Stimulated activated CD8-positive, alpha-beta memory T cell treated with anti-CD3 and anti-CD28 coated beads, Interleukin-7, amount 100 ng/mL, for 1 hour (primary cell): ENCODE results near the gene ZEB2.

Source experiments
- DNase-seq, 2 donors: peaks; one replicate each; pipeline ENCODE4 v3.0.0-alpha.2; 2020; ENCODE audit warnings: low read depth in 2 of 2

The ZEB2 gene

DNA sequence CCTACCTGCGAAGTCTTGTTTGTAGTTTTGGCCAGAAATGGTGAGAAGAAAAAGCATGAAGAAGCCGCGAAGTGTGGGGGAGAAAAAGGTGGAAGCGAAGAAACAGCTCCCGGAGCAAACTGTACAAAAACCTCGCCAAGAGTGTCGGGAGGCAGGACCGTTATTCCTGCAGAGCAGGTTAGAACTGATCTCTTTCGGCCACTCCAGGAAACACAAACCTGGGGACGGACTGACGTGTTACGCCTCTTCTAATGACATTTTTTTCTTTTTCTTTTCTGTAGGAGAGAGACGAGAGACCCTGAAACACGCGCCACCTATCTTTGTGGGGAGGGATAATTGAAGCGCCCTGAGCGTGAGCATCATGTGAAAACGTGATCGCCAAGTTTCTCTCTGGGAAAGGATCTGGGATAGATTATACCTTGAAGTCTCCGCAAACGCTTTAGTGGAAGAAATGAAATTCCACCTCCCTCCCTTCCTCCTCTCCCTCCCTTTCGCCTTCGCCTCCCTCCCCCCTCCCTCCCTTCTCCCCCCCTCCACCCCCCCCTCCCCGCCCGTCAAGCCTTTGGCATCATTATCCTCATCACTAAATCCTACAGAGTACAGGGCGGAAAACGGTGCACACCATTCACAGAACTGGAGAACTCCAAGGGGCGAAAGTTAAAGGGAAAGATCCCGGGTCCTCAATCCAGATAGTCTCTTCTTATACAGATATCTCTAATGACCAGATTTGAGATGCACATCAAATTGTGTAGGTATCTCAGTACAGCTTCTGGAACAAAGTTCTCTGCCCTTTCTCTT, at the start of gene ZEB2:
ZEB2 (minus strand) TSS at position 186 of the 798 bp plus-strand sequence. CDS start 2,769 bp downstream, outside the sequence.
- DNase-seq = no peak

DNA sequence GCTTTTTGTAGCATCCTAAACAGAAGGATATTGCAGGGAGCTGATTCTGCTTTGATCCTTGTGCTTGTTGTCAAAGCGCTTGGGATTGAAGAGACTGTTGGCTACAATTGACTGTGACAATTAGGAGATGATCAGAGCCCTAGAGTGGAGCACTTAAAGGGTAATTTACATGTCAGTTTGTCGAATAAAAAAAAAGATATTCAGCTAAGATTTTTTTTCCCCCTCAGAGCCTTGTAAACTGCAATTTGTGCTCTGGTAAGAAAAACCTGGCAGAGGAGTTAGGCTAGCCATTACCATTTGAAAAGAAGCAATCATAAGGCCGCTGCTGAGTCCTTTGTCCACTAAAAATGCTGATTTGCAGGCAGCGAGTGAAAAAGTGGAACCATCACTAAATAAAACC, 47.8 kb upstream of the ZEB2 start:
- no peak for DNase-seq

- DNase-seq = no peak
Measured at GRCh38 chr2:144566448-144566847, 46.5 kb upstream of the ZEB2 start.

- no peak for DNase-seq
Measured at GRCh38 chr2:144560251-144560650, 40.3 kb upstream of the ZEB2 start.

DNA sequence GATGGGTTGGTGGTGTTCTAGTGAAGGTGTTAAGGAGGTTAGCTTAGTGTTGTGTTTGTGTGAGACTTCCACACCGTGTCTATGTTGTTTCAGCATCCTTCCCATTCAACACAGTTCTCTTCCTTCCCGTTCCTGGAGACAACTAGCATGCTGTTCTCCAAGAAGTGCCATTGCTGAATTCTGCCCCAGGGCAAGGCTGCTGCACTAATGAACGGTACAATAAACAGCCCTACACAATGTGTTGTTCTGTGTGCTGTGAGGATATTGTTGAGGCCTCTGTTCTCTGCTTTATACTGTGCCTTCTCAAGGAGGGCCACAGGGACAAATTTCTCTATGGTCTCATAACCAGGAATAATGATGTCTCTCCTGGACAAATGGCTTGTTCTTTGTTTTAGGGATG, 39.8 kb upstream of the ZEB2 start:
- no peak for DNase-seq

GRCh38 chr2:144559242-144559641, 39.3 kb upstream of the ZEB2 start:
- no peak for DNase-seq

GRCh38 chr2:144554492-144555210, 34.7 kb upstream of the ZEB2 start:
- DNase-seq = no peak

DNA sequence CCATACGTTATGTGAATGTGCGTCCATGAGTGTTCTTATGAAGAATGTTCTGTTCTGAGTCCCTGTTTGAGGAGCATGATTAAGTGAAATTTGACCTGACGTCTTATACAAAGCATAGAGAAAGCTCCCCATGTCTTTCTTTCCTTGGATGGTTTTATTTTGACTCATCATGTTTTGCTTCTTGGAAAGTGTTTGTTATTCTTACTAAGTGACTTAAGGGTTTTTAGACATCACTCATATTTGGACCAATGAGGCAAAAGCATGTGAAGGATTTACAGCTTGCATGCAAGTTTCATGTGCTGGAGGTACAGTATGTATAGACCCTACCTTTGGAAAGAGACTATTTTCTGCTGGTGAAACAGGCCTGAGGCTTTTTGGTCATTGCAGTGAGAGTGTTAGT, 33.5 kb upstream of the ZEB2 start:
- no peak for DNase-seq

GRCh38 chr2:144552821-144553220, 32.9 kb upstream of the ZEB2 start:
- DNase-seq = no peak

GRCh38 chr2:144550911-144551310, 31.0 kb upstream of the ZEB2 start:
- DNase-seq = no peak

GRCh38 chr2:144550084-144550483, 30.2 kb upstream of the ZEB2 start:
- DNase-seq = no peak

- no peak for DNase-seq
Measured at GRCh38 chr2:144548532-144549191, 28.7 kb upstream of the ZEB2 start.

GRCh38 chr2:144548088-144548487, 28.2 kb upstream of the ZEB2 start:
- DNase-seq = no peak

DNA sequence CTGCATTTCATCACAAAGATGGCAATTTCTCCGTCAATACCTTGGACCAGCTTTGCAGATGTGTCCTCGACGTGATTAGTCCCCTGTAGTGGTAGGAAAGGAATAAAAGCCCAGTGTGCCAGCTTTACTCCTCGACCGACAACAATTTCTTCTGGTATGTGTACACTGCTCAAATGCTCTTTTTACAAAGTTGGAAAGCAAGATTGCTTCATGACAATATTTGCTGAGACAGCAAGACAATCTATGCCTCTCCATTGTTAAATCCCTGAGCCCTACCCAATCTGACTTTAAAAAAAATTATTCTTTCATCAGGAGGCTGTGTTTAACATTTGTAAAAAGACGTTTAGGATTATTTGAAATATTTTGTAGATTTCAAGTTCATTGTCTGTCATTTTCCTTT, 27.6 kb upstream of the ZEB2 start:
- DNase-seq = no peak

DNA sequence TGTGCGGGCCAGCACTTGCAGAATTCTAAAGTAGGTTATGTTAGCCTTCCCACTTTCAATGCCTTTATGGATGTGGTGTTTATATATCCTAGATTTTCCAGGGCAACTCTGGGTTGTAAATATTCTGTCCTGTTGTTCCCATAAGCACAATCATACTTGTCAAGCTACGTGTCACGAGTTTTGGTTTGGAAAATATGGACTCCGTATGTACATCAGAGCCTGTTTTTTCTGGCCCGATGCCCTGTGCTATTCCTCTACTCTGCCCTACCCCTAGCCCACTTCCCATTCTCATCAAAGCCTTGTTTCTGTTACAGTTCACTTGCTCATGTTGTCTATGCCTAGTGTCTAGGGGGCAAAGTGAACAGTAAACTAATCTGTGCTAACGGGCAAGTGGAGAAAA, 27.0 kb upstream of the ZEB2 start:
- no peak for DNase-seq

DNA sequence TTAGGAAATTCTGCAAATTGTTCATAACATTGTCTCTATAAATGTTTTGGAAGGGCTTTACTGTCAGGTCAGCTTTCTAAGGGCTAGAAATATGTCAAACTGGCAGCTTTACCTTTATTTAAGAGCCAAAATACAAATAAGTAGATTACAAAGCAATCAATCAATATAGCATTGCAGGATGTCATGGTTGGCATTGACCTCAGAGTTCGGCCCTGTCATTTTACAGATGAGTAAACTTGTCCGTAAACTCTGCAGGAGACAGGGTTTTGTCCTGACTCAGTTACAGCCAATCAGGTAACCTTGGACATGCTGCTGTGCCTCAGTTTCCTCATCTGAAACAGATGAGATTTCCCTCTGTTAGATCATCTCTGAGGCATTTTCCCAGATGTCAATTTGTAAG, 25.9 kb upstream of the ZEB2 start:
- no peak for DNase-seq

GRCh38 chr2:144544053-144544452, 24.1 kb upstream of the ZEB2 start:
- no peak for DNase-seq

GRCh38 chr2:144541396-144541795, 21.5 kb upstream of the ZEB2 start:
- DNase-seq = no peak

- no peak for DNase-seq
Measured at GRCh38 chr2:144539289-144539782, 19.4 kb upstream of the ZEB2 start.

GRCh38 chr2:144535300-144535699, 15.4 kb upstream of the ZEB2 start:
- no peak for DNase-seq

- DNase-seq = no peak
Measured at GRCh38 chr2:144533221-144533620, 13.3 kb upstream of the ZEB2 start.

GRCh38 chr2:144530596-144530995, 10.7 kb upstream of the ZEB2 start:
- DNase-seq = no peak

DNA sequence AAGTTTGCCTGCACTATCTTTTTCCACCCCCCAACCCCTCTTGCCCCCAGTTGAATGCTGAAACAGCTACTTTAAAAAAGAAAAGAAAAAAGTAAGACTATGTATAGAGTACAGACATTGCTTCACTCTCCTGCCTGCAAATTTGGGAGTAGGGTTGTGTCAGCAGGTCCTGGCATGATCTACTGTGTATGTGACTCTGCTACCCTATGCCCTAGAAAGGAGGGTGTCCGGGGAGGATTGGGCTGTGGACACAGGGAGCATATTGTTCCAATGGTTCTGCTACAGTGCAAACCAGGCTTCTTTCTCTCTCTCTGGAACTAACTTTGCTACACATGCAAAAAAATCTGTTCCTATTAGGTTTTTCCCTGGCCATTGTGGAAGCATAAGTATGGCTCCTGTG, 9.9 kb upstream of the ZEB2 start:
- DNase-seq = no peak
